ENCODE results near the gene RSPH3. TPM values are rescaled to one million over a fixed set of nuclear protein-coding genes. Genes with fewer than 3 reads are reported as not detected.
"Not testable (repeated sequence)": the region's sequence is repeated elsewhere in the genome, so short reads cannot be mapped to it uniquely, and the experiment has no call there.

RSPH3 gene
- total and polyA plus RNA-seq, 2 donors, result 5.8 to 8.6 TPM

DNA sequence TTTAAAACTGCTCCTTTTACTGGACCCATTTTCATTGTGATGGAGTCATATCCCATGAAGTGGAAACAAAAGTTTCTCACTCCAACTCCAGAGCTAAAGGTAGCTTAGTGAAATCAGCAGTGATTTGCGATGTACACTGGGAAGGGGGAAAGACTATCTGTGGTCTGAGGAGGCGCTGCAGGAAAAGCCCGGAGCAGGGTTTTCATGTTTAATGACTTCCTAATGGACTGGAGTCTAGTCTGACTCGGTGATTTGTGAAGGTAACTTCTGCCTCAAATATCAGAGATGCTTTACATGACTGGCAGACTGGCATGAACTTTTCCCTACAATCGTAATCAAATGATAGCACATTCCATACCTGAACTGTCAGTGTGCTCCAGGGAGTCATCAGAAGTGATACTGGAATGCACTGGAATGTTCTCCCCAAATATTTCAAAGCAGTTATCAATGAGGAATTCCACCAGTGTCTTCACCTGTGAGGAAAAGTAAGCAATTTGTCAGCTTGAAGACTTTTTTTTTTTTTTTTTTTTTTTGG is 37.8 kb upstream of the RSPH3 start:
- H3K27ac ChIP-seq (ENCODE audit: low read depth), result no peak overlapping the region
- no peak overlapping the region for H3K4me3 ChIP-seq (ENCODE audit: low read depth, low read length)
- peaks cover 2% of the 10 kb centered on the region for H3K36me3 ChIP-seq (ENCODE audit: insufficient read depth)
- no peaks in the 10 kb centered on the region for H3K4me1 ChIP-seq (ENCODE audit: insufficient read depth)
- WGBS, result 74% methylated on average over 5 of the region's 5 CpGs
- DNase-seq (ENCODE audit: extremely low spot score), result no peak

- no peak for DNase-seq (ENCODE audit: extremely low spot score)
- Histone ChIP-seq H3K36me3 (ENCODE audit: insufficient read depth) (no peaks in the 10 kb centered on the region), H3K4me3 (ENCODE audit: low read depth, low read length) (no peak overlapping the region), H3K27ac (ENCODE audit: low read depth) (no peak overlapping the region), H3K4me1 (ENCODE audit: insufficient read depth) (no peaks in the 10 kb centered on the region)
- 94% methylated on average over 14 of the region's 14 CpGs for WGBS
These were observed 36.7 kb upstream of the RSPH3 start for GRCh38 chr6:159036673-159037072.

- 92% methylated on average over 17 of the region's 17 CpGs for WGBS
- DNase-seq (ENCODE audit: extremely low spot score), result no peak
- no peak overlapping the region for H3K27ac ChIP-seq (ENCODE audit: low read depth)
- H3K4me3 ChIP-seq (ENCODE audit: low read depth, low read length), result no peak overlapping the region
- no peaks in the 10 kb centered on the region for H3K4me1 ChIP-seq (ENCODE audit: insufficient read depth)
- no peaks in the 10 kb centered on the region for H3K36me3 ChIP-seq (ENCODE audit: insufficient read depth)
These were observed 35.9 kb upstream of the RSPH3 start for GRCh38 chr6:159035891-159036290.

DNA sequence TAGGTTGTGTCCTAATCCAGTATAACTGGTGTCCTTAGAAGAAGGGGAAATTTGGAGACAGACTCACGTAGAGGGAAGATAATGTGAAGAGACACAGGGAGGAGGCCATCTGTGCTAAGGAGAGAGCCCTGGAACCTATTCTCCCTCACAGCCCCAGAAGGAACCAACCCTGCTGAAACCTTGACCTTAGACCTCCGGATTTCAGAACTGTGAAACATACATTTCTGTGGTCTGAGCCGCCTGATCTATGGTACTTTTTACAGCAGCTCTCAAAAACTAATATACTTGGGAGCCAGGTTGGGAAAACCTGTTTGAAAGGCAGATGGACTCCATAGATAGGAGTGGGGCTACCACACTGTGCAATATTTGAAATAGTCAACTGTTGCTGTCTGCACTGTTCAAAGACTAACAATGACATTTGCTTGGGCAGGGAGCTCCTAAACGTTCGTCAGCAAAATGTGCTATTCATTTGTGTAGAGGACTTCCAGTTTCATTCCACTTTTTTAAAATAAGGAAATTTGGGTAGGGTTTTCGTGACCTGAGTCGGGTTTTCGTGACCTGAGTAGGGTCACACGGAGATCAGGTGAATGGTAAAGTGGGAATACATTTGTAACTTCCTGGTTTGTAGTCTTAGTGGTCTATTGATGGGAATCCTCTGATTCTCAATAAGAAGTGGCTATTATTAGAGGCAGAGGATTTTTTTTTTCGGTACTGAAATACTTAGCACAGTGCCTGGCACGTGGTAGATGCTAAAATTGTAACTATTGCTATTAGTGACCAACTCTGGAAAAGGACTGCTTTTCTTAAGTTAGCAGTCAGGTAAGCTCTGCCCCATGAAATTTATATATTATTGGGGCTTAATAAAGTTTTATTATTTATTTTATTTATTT is 33.4 kb upstream of the RSPH3 start:
- Histone ChIP-seq H3K27ac (ENCODE audit: low read depth) (no peak overlapping the region), H3K4me1 (ENCODE audit: insufficient read depth) (no peaks in the 10 kb centered on the region), H3K4me3 (ENCODE audit: low read depth, low read length) (no peak overlapping the region), H3K36me3 (ENCODE audit: insufficient read depth) (no peaks in the 10 kb centered on the region)
- no peak for DNase-seq (ENCODE audit: extremely low spot score)
- WGBS, result 88% methylated on average over 11 of the region's 11 CpGs

DNA sequence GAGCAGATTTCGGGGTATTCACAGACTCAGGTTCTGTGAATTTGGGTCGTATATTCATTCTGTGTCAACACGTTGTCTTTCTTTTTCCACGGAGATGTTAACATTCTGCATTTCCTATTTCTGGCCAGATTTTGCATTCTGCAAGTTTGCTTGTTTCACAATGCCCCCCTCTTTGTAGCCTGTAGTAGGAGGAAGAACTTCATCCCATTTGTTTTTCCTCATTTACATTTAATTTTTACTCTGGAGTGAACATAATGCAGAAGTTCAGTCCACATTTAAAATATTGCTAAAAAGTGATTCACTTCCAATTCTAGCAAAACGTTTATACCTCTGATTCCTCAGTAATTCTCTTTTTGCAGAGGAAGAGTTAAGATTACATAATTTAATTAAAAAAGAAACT is 31.8 kb upstream of the RSPH3 start:
- 71% methylated on average over 5 of the region's 5 CpGs for WGBS
- DNase-seq (ENCODE audit: extremely low spot score), result no peak
- Histone ChIP-seq H3K27ac (ENCODE audit: low read depth) (no peak overlapping the region), H3K4me1 (ENCODE audit: insufficient read depth) (no peaks in the 10 kb centered on the region), H3K36me3 (ENCODE audit: insufficient read depth) (no peaks in the 10 kb centered on the region), H3K4me3 (ENCODE audit: low read depth, low read length) (no peak overlapping the region)

- WGBS, result 77% methylated on average over 2 of the region's 2 CpGs
- Histone ChIP-seq H3K36me3 (ENCODE audit: insufficient read depth) (no peaks in the 10 kb centered on the region), H3K27ac (ENCODE audit: low read depth) (no peak overlapping the region), H3K4me3 (ENCODE audit: low read depth, low read length) (no peak overlapping the region), H3K4me1 (ENCODE audit: insufficient read depth) (no peaks in the 10 kb centered on the region)
- DNase-seq (ENCODE audit: extremely low spot score), result no peak
These were observed 30.2 kb upstream of the RSPH3 start for GRCh38 chr6:159030168-159030567.

DNA sequence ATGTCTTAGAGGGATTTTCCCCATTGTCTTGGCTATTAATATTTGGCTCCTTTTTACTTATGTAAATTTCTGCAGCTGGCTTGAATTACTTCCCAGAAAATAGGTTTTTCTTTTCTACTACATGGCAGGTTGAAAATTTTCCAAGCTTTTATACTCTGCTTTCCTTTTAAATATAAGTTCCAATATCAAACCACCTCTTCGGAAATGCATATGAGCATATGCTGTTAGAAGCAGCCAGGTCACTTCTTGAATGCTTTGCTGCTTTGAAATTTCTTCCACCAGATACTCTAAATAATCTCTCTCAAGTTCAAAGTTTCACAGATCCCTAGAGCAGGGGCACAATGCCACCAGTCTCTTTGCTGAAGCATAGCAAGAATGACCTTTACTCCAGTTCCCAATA is 25.2 kb upstream of the RSPH3 start:
- not testable (repeated sequence) for H3K4me1 ChIP-seq (ENCODE audit: insufficient read depth); DNase-seq (ENCODE audit: extremely low spot score); H3K27ac ChIP-seq (ENCODE audit: low read depth); H3K36me3 ChIP-seq (ENCODE audit: insufficient read depth); H3K4me3 ChIP-seq (ENCODE audit: low read depth, low read length)
- WGBS, result 99% methylated on average over 1 of the region's 1 CpG

- no peak for DNase-seq (ENCODE audit: extremely low spot score)
- Histone ChIP-seq H3K4me1 (ENCODE audit: insufficient read depth) (no peaks in the 10 kb centered on the region), H3K27ac (ENCODE audit: low read depth) (no peak overlapping the region), H3K4me3 (ENCODE audit: low read depth, low read length) (no peak overlapping the region), H3K36me3 (ENCODE audit: insufficient read depth) (no peaks in the 10 kb centered on the region)
- 87% methylated on average over 4 of the region's 4 CpGs for WGBS
These were observed 23.9 kb upstream of the RSPH3 start for GRCh38 chr6:159023893-159024292.

- no peaks in the 10 kb centered on the region for H3K4me1 ChIP-seq (ENCODE audit: insufficient read depth)
- no peak overlapping the region for H3K27ac ChIP-seq (ENCODE audit: low read depth)
- no peak overlapping the region for H3K4me3 ChIP-seq (ENCODE audit: low read depth, low read length)
- DNase-seq (ENCODE audit: extremely low spot score), result no peak
- no peaks in the 10 kb centered on the region for H3K36me3 ChIP-seq (ENCODE audit: insufficient read depth)
- 95% methylated on average over 2 of the region's 2 CpGs for WGBS
These were observed 20.0 kb upstream of the RSPH3 start for GRCh38 chr6:159020011-159020410.

GRCh38 chr6:159017757-159018559 is 18.0 kb upstream of the RSPH3 start:
- WGBS, result 74% methylated on average over 3 of the region's 3 CpGs
- Histone ChIP-seq H3K4me3 (ENCODE audit: low read depth, low read length) (no peak overlapping the region), H3K36me3 (ENCODE audit: insufficient read depth) (no peaks in the 10 kb centered on the region), H3K27ac (ENCODE audit: low read depth) (no peak overlapping the region), H3K4me1 (ENCODE audit: insufficient read depth) (no peaks in the 10 kb centered on the region)
- DNase-seq (ENCODE audit: extremely low spot score), result no peak

- Histone ChIP-seq H3K36me3 (ENCODE audit: insufficient read depth) (no peaks in the 10 kb centered on the region), H3K27ac (ENCODE audit: low read depth) (no peak overlapping the region), H3K4me1 (ENCODE audit: insufficient read depth) (no peaks in the 10 kb centered on the region), H3K4me3 (ENCODE audit: low read depth, low read length) (no peak overlapping the region)
- no peak for DNase-seq (ENCODE audit: extremely low spot score)
These were observed 14.4 kb upstream of the RSPH3 start for GRCh38 chr6:159014406-159014805.

DNA sequence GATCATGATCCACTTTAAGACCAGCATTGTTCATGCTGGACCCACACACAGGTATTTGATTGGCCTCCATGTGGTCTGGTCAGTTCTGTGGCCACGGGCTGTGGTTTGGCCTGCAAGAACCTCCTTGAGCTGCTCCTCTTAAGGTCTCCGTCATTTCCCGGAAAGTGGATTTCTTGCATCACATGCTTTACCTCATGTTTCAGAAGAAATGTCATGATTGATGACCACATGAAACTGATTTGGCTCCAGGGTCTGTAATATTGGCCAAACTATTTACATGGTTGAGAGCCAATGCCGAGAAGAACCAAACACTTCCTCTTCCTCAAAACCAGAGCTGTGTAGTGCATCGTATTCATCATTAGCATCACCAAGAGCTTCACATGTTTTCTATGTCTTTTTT is 13.2 kb upstream of the RSPH3 start:
- DNase-seq (ENCODE audit: extremely low spot score), result no peak
- H3K27ac ChIP-seq (ENCODE audit: low read depth), result no peak overlapping the region
- H3K4me3 ChIP-seq (ENCODE audit: low read depth, low read length), result no peak overlapping the region
- H3K36me3 ChIP-seq (ENCODE audit: insufficient read depth), result no peaks in the 10 kb centered on the region
- H3K4me1 ChIP-seq (ENCODE audit: insufficient read depth), result no peaks in the 10 kb centered on the region
- 89% methylated on average over 5 of the region's 5 CpGs for WGBS

DNA sequence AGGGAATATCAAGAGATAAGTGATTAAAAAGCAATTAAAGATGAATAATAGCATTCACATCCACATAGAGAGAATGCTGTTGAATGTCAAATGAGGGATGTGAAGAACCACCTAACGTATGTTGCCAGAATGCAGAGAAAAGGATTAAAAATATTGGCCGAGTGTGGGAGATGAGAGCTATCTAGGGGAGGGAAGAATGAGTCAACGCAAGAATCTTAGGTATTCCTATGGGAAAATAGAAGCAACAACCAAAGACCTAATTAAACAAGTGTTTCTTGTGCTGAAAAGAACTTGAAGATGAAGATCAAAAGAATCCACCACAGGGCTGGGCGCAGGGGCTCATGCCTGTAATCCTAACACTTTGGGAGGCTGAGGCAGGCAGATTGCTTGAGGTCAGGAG is 12.2 kb upstream of the RSPH3 start:
- 86% methylated on average over 4 of the region's 4 CpGs for WGBS
- Histone ChIP-seq H3K4me1 (ENCODE audit: insufficient read depth) (no peaks in the 10 kb centered on the region), H3K27ac (ENCODE audit: low read depth) (no peak overlapping the region), H3K4me3 (ENCODE audit: low read depth, low read length) (no peak overlapping the region), H3K36me3 (ENCODE audit: insufficient read depth) (no peaks in the 10 kb centered on the region)
- DNase-seq (ENCODE audit: extremely low spot score), result no peak

Data from urinary bladder (tissue), 4 donors.